ENCODE data around the gene NAPEPLD. TPM values are rescaled to one million over a fixed set of nuclear protein-coding genes. Genes with fewer than 3 reads are reported as not detected.
"Not testable (repeated sequence)": the region's sequence is repeated elsewhere in the genome, so short reads cannot be mapped to it uniquely, and the experiment has no call there.

Gene NAPEPLD
- total RNA-seq, 6 donors from 2014 or later = 8.9 to 20.8 (median 10.8) TPM

DNA sequence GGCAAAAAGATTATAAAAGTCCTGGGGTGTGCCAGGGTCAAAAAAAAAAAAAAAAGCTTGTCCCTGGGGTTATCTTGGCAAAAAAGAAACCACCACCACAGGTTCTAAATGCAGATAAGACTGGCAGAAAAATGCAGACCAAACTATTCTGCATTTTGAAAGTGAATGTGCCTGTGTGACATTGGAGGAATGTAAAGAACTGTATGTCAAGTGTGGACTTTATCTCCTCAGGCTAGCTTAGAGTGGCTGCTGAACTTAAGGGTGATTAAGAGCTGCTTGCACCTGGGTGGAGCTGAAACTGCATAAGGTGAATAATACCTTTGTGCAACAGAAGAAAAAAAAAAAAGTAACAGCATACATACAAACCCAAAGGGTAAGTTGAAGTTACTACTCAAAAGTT, 1.3 kb upstream of the NAPEPLD start:
- H3K4me1 ChIP-seq = peaks cover 12 to 21% (median 19%) of the 10 kb centered on the region in 4 donors
- H3K27me3 ChIP-seq = no peaks in the 10 kb centered on the region
- peak overlapping the region in 3 of 4 donors; percentile 16 to 96 (median 94) for H3K27ac ChIP-seq
- DNase-seq (peak in 1 of 2 donors; percentile 57), ATAC-seq (ENCODE audit: low FRiP score in 2 of 2) (peak in 1 of 2 donors; percentile 88)
- no peaks in the 10 kb centered on the region for H3K36me3 ChIP-seq
- H3K9me3 ChIP-seq = no peaks in the 10 kb centered on the region
- TF ChIP-seq POLR2AphosphoS5 (IDR thresholded peaks at IDR 0.05) (peak in 1 of 2 donors; percentile 9), POLR2A (IDR thresholded peaks at IDR 0.05) (peak in 1 of 4 donors; percentile 16), EP300 (IDR thresholded peaks at IDR 0.05) (peak in 1 of 4 donors; percentile 7)
- TF ChIP-seq, protein P1, sequence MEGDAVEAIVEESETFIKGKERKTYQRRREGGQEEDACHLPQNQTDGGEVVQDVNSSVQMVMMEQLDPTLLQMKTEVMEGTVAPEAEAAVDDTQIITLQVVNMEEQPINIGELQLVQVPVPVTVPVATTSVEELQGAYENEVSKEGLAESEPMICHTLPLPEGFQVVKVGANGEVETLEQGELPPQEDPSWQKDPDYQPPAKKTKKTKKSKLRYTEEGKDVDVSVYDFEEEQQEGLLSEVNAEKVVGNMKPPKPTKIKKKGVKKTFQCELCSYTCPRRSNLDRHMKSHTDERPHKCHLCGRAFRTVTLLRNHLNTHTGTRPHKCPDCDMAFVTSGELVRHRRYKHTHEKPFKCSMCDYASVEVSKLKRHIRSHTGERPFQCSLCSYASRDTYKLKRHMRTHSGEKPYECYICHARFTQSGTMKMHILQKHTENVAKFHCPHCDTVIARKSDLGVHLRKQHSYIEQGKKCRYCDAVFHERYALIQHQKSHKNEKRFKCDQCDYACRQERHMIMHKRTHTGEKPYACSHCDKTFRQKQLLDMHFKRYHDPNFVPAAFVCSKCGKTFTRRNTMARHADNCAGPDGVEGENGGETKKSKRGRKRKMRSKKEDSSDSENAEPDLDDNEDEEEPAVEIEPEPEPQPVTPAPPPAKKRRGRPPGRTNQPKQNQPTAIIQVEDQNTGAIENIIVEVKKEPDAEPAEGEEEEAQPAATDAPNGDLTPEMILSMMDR (IDR thresholded peaks at IDR 0.05) = no peak
- H3K4me3 ChIP-seq = peak overlapping the region in 2 of 4 donors; percentile 74 to 77

DNA sequence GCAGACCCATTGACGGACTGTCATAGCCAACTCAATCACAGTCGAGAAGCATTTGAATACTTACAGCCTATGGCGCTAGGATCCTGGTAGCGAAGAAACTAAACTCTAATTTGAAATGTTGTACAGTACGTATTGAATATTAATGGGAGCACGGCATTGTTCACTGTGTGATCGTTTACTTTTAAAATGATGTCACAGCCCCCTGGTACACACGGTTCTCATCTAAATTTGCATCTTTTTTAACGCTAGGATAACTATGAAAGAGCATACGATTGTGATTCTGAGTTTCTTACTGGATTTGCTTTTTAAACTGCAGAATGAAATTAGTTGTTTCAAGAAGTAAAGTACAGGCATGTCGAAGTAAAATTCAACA, 895 bp upstream of the NAPEPLD start:
- ATAC-seq (ENCODE audit: low FRiP score in 2 of 2) (peak in 1 of 2 donors; percentile 1), DNase-seq (no peak)
- WGBS, 2 donors = 64 to 76% methylated on average over 11 of the region's 11 CpGs
- Histone ChIP-seq H3K9me3 (no peaks in the 10 kb centered on the region), H3K4me1 (peaks cover 12 to 21% (median 19%) of the 10 kb centered on the region in 4 donors), H3K4me3 (peak overlapping the region in 3 of 4 donors; percentile 55 to 77 (median 74)), H3K27me3 (no peaks in the 10 kb centered on the region), H3K36me3 (no peaks in the 10 kb centered on the region), H3K27ac (peak overlapping the region; percentile 94 to 96 (median 96))
- TF ChIP-seq, protein P1 (IDR thresholded peaks at IDR 0.05) = no peak
- TF ChIP-seq POLR2A (IDR thresholded peaks at IDR 0.05) (no peak), POLR2AphosphoS5 (IDR thresholded peaks at IDR 0.05) (no peak), EP300 (IDR thresholded peaks at IDR 0.05) (no peak)

- no peak for TF ChIP-seq POLR2A (IDR thresholded peaks at IDR 0.05)
- TF ChIP-seq, protein P1 (IDR thresholded peaks at IDR 0.05) = no peak
- TF ChIP-seq EP300 (IDR thresholded peaks at IDR 0.05) = no peak
- no peak for TF ChIP-seq POLR2AphosphoS5 (IDR thresholded peaks at IDR 0.05)
- peak overlapping the region; percentile 55 to 77 (median 68) for H3K4me3 ChIP-seq
- H3K9me3 ChIP-seq = no peaks in the 10 kb centered on the region
- peaks cover 12 to 21% (median 19%) of the 10 kb centered on the region in 4 donors for H3K4me1 ChIP-seq
- no peak for DNase-seq
- H3K27me3 ChIP-seq = no peaks in the 10 kb centered on the region
- H3K27ac ChIP-seq = peak overlapping the region; percentile 94 to 96 (median 96)
- no peaks in the 10 kb centered on the region for H3K36me3 ChIP-seq
- ATAC-seq (ENCODE audit: low FRiP score in 2 of 2) = no peak
- 2 to 3% methylated on average over 13 of the region's 13 CpGs for WGBS, 2 donors
Observed at GRCh38 chr7:103148131-103148993, 537 bp downstream of the NAPEPLD start.

- ATAC-seq (ENCODE audit: low FRiP score in 2 of 2); H3K27me3 ChIP-seq; H3K9me3 ChIP-seq; H3K4me3 ChIP-seq; H3K27ac ChIP-seq; DNase-seq; H3K36me3 ChIP-seq: not testable (repeated sequence)
- 100% methylated on average over 2 of the region's 2 CpGs for WGBS, 2 donors
- peaks cover 11 to 19% (median 15%) of the 10 kb centered on the region in 4 donors for H3K4me1 ChIP-seq
Observed at GRCh38 chr7:103144754-103145153, 4.1 kb downstream of the NAPEPLD start.

DNA sequence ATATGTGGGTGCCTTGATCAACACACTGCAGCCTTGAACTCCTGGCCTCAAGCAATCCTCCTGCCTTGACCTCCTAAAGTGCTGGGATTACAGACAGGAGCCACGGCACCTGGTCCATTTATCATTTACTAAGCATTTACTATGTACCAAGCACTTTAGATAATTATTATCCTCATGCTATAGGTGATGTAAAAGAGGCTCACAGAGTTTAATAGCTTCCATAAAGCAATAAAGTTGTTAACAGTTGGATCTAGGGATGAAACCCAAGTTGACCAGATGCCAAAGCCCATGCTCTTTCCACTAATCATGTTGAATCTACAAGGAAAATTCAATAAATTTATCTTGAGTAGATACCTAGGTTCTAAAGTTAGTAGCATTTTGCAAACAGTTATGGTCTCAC, 5.0 kb downstream of the NAPEPLD start:
- DNase-seq (no peak), ATAC-seq (ENCODE audit: low FRiP score in 2 of 2) (no peak)
- H3K9me3 ChIP-seq = no peaks in the 10 kb centered on the region
- no peaks in the 10 kb centered on the region for H3K36me3 ChIP-seq
- H3K4me3 ChIP-seq = no peak overlapping the region
- no peaks in the 10 kb centered on the region for H3K27me3 ChIP-seq
- 89 to 100% methylated on average over 1 of the region's 1 CpG for WGBS, 2 donors
- TF ChIP-seq, protein P1 (IDR thresholded peaks at IDR 0.05) = no peak
- TF ChIP-seq POLR2A (IDR thresholded peaks at IDR 0.05) = no peak
- no peak for TF ChIP-seq EP300 (IDR thresholded peaks at IDR 0.05)
- TF ChIP-seq POLR2AphosphoS5 (IDR thresholded peaks at IDR 0.05) = no peak
- H3K4me1 ChIP-seq = peaks cover 9 to 19% (median 14%) of the 10 kb centered on the region in 4 donors
- no peak overlapping the region for H3K27ac ChIP-seq
